SH-SY5Y (cell line): ENCODE results near the gene KPNA1.

Experiments used
- GATA2 ChIP-seq: IDR thresholded peaks from 2 replicates; pipeline ENCODE4 v1.6.1; 2011; ENCODE audit warnings: mild to moderate bottlenecking, low read depth, low read length
- GATA3 ChIP-seq: IDR thresholded peaks from 2 replicates; pipeline ENCODE4 v1.6.1; 2011; ENCODE audit warnings: low read depth, mild to moderate bottlenecking, low read length, moderate library complexity

DNA sequence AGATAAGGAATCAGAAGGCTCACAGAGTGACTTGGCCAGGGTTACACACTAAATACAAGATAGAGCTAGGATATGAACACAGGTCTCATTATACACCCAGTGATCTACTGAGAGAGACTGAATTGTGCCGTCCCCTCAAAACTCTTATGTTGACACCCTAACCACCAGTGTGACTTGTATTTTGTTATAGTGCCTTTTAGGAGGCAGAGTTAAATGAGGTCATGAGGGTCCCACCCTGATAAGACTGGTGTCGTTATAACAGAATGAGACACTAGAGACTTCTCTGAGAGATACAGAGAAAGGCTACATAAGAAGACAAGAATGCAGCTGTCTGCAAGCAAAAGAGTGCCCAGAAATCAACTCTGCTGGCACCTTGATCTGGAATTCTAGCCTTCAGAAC lies 12.6 kb downstream of the KPNA1 start:
- TF ChIP-seq GATA3 (no peak), GATA2 (no peak)
